MM.1S (cell line): Measurements from ENCODE around the gene HIVEP2.

Source experiments
- DNase-seq: peaks from one replicate; pipeline ENCODE4 v3.0.0-alpha.2; 2015
- H2AFZ ChIP-seq: fragments of 300-600 bp; sonication (generic); 2 replicates; pipeline ENCODE4 v1.6.0; 2016; ENCODE audit warnings: antibody characterized with exemption, low read length
- H3F3A ChIP-seq: fragments of 300-600 bp; sonication (generic); 2 replicates; pipeline ENCODE4 v1.6.1; 2016; ENCODE audit warnings: mild to moderate bottlenecking, antibody characterized with exemption, low read length, moderate library complexity, mixed read lengths; ENCODE audit not compliant: insufficient read depth
- H3K27ac ChIP-seq: fragments of 300-600 bp; sonication (generic); 2 replicates; pipeline ENCODE4 v1.5.1; 2016; ENCODE audit warnings: mild to moderate bottlenecking, low read length
- H3K27me3 ChIP-seq: fragments of 300-600 bp; sonication (generic); replicated peaks from 2 replicates; pipeline ENCODE4 v1.6.0; 2016; ENCODE audit warnings: low read length; ENCODE audit not compliant: insufficient read depth
- H3K36me3 ChIP-seq: fragments of 300-600 bp; sonication (generic); replicated peaks from 2 replicates; pipeline ENCODE4 v1.6.1; 2016; ENCODE audit warnings: mild to moderate bottlenecking, low read length, mixed read lengths; ENCODE audit not compliant: insufficient read depth
- H3K4me1 ChIP-seq: fragments of 300-600 bp; sonication (generic); 2 replicates; pipeline ENCODE4 v1.6.1; 2016; ENCODE audit warnings: low read length, mixed read lengths
- H3K4me2 ChIP-seq: fragments of 300-600 bp; sonication (generic); 2 replicates; pipeline ENCODE4 v1.6.0; 2016; ENCODE audit warnings: low read depth, low read length
- H3K4me3 ChIP-seq: fragments of 300-600 bp; sonication (generic); 2 replicates; pipeline ENCODE4 v1.5.1; 2016; ENCODE audit warnings: low read length, mixed read lengths
- H3K79me2 ChIP-seq: fragments of 300-600 bp; sonication (generic); 2 replicates; pipeline ENCODE4 v1.6.1; 2016; ENCODE audit warnings: mixed run types, low read length, mixed read lengths
- H3K9ac ChIP-seq: fragments of 300-600 bp; sonication (generic); 2 replicates; pipeline ENCODE4 v1.6.1; 2016; ENCODE audit warnings: low read length, mixed read lengths
- H3K9me2 ChIP-seq: fragments of 300-600 bp; sonication (generic); replicated peaks from 2 replicates; pipeline ENCODE4 v1.6.1; 2016; ENCODE audit warnings: mild to moderate bottlenecking, low read length, mixed read lengths; ENCODE audit not compliant: insufficient read depth
- H3K9me3 ChIP-seq: fragments of 300-600 bp; sonication (generic); replicated peaks from 2 replicates; pipeline ENCODE4 v1.6.1; 2016; ENCODE audit warnings: mild to moderate bottlenecking, low read length, mixed read lengths; ENCODE audit not compliant: insufficient read depth
- H4K20me1 ChIP-seq: fragments of 300-600 bp; sonication (generic); 2 replicates; pipeline ENCODE4 v1.6.1; 2016; ENCODE audit warnings: mild to moderate bottlenecking, low read length, moderate library complexity, mixed read lengths; ENCODE audit not compliant: insufficient read depth
- CTCF ChIP-seq: fragments of 300-600 bp; sonication (generic); IDR thresholded peaks from 2 replicates; pipeline ENCODE4 v1.5.1; 2016; ENCODE audit warnings: antibody characterized with exemption, low read length, mixed read lengths
- EZH2 ChIP-seq: fragments of 300-600 bp; sonication (generic); optimal IDR thresholded peaks from 2 replicates; pipeline ENCODE3; 2017; ENCODE audit warnings: low read depth, mild to moderate bottlenecking, antibody characterized with exemption, low read length, mixed read lengths
- EZH2phosphoT487 ChIP-seq: fragments of 300-600 bp; sonication (generic); IDR thresholded peaks from 2 replicates; pipeline ENCODE4 v1.6.1; 2018; ENCODE audit warnings: antibody characterized with exemption, low read length

The HIVEP2 gene

DNA sequence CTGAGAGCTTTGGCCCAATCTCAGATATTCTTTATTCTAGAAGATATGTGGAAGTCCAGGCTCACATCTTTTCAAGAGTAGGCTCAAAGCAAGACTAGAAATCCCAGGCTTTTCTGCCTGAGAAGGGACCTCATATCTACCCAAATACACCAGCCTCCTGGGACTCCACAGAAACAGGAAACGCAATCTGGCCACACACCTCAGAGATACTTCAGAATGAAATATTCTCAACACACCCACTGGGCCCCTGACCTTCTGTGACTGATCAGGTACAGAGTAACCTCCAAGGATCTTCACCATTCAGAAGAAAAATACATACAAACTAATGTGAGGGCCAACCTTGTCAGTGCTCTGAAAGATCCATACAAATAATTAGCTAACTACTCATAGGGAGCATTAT lies 183.2 kb downstream of the HIVEP2 start:
- Histone ChIP-seq H3K27me3 (no peaks in the 10 kb centered on the region), H3F3A (no peaks in the 10 kb centered on the region), H4K20me1 (no peaks in the 10 kb centered on the region), H3K4me3 (no peak overlapping the region), H2AFZ (no peak overlapping the region), H3K4me2 (no peak overlapping the region), H3K9me3 (no peaks in the 10 kb centered on the region), H3K9me2 (no peaks in the 10 kb centered on the region), H3K4me1 (no peaks in the 10 kb centered on the region), H3K27ac (no peak overlapping the region), H3K79me2 (no peaks in the 10 kb centered on the region), H3K9ac (no peak overlapping the region), H3K36me3 (no peaks in the 10 kb centered on the region)
- no peak for DNase-seq
- TF ChIP-seq EZH2phosphoT487, result no peak
- no peak for TF ChIP-seq CTCF
- no peak for TF ChIP-seq EZH2

DNA sequence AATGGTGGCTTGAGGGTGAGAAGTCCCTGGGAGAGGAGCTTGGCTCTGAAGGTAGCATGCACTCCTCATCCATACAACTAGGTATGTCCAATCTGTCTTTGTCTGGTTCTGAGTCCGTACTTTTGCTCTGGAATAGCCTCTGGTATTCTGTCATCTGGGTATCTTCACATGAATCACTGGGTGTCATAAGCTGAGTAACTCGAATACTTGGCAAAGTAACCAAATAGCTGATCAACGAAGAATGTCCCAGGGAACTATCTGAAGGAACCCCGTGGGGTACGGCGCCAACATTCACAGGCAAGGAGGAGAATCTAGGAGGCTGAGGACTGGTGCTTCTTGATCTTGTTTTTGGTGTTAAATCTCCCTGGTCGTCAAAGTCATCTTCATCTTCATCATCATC lies 184.8 kb downstream of the HIVEP2 start:
- Histone ChIP-seq H3F3A (no peaks in the 10 kb centered on the region), H3K79me2 (no peaks in the 10 kb centered on the region), H3K4me3 (no peak overlapping the region), H4K20me1 (no peaks in the 10 kb centered on the region), H3K27me3 (no peaks in the 10 kb centered on the region), H3K4me1 (no peaks in the 10 kb centered on the region), H3K9ac (no peak overlapping the region), H3K4me2 (no peak overlapping the region), H3K27ac (no peak overlapping the region), H3K9me2 (no peaks in the 10 kb centered on the region), H3K36me3 (no peaks in the 10 kb centered on the region), H2AFZ (no peak overlapping the region), H3K9me3 (no peaks in the 10 kb centered on the region)
- no peak for DNase-seq
- TF ChIP-seq EZH2phosphoT487 (no peak), EZH2 (no peak), CTCF (no peak)

GRCh38 chr6:142758629-142759025 lies 186.3 kb downstream of the HIVEP2 start:
- H3K36me3 ChIP-seq, result no peaks in the 10 kb centered on the region

More at GRCh38 chr6:142758629-142759025, 186.3 kb downstream of the HIVEP2 start:
- TF ChIP-seq EZH2phosphoT487, result no peak
- TF ChIP-seq EZH2, result no peak
- TF ChIP-seq CTCF, result no peak
- Histone ChIP-seq H3K27me3 (no peaks in the 10 kb centered on the region), H3K79me2 (no peaks in the 10 kb centered on the region), H3K9ac (no peak overlapping the region), H3K9me2 (no peaks in the 10 kb centered on the region), H2AFZ (no peak overlapping the region), H3K27ac (no peak overlapping the region), H3K4me1 (no peaks in the 10 kb centered on the region), H3F3A (no peaks in the 10 kb centered on the region), H3K4me2 (no peak overlapping the region), H3K4me3 (no peak overlapping the region), H4K20me1 (no peaks in the 10 kb centered on the region), H3K9me3 (no peaks in the 10 kb centered on the region)
- DNase-seq, result no peak
